Measurements from ENCODE around the gene DGKG.

The DGKG gene

GRCh38 chr3:186173224-186173815, 188.7 kb downstream of the DGKG start:
- no peak for DNase-seq (ENCODE audit: low read depth in 2 of 2)

GRCh38 chr3:186172353-186172752, 189.7 kb downstream of the DGKG start:
- no peak for DNase-seq (ENCODE audit: low read depth in 2 of 2)

- no peak for DNase-seq (ENCODE audit: low read depth in 2 of 2)
These were observed 190.5 kb downstream of the DGKG start for GRCh38 chr3:186171521-186171920.

GRCh38 chr3:186170516-186170915, 191.5 kb downstream of the DGKG start:
- DNase-seq (ENCODE audit: low read depth in 2 of 2), result no peak

- DNase-seq (ENCODE audit: low read depth in 2 of 2), result no peak
These were observed 192.7 kb downstream of the DGKG start for GRCh38 chr3:186169379-186169778.

- no peak for DNase-seq (ENCODE audit: low read depth in 2 of 2)
These were observed 193.1 kb downstream of the DGKG start for GRCh38 chr3:186168976-186169375.

- no peak for DNase-seq (ENCODE audit: low read depth in 2 of 2)
These were observed 194.2 kb downstream of the DGKG start for GRCh38 chr3:186167646-186168395.

- no peak for DNase-seq (ENCODE audit: low read depth in 2 of 2)
These were observed 195.3 kb downstream of the DGKG start for GRCh38 chr3:186166491-186167288.

GRCh38 chr3:186166036-186166435, 196.0 kb downstream of the DGKG start:
- no peak for DNase-seq (ENCODE audit: low read depth in 2 of 2)

- DNase-seq (ENCODE audit: low read depth in 2 of 2), result no peak
These were observed 196.7 kb downstream of the DGKG start for GRCh38 chr3:186165331-186165730.

GRCh38 chr3:186164696-186165095, 197.3 kb downstream of the DGKG start:
- no peak for DNase-seq (ENCODE audit: low read depth in 2 of 2)

- no peak for DNase-seq (ENCODE audit: low read depth in 2 of 2)
These were observed 199.8 kb downstream of the DGKG start for GRCh38 chr3:186162221-186162620.

GRCh38 chr3:186160691-186161243, 201.3 kb downstream of the DGKG start:
- no peak for DNase-seq (ENCODE audit: low read depth in 2 of 2)

GRCh38 chr3:186154641-186155040, 207.4 kb downstream of the DGKG start:
- DNase-seq (ENCODE audit: low read depth in 2 of 2), result no peak

GRCh38 chr3:186152889-186153292, 209.1 kb downstream of the DGKG start:
- DNase-seq (ENCODE audit: low read depth in 2 of 2), result no peak

- DNase-seq (ENCODE audit: low read depth in 2 of 2), result no peak
These were observed 209.7 kb downstream of the DGKG start for GRCh38 chr3:186152361-186152798.

- DNase-seq (ENCODE audit: low read depth in 2 of 2), result no peak
These were observed 210.7 kb downstream of the DGKG start for GRCh38 chr3:186151077-186151971.

GRCh38 chr3:186150041-186150830, 211.8 kb downstream of the DGKG start:
- DNase-seq (ENCODE audit: low read depth in 2 of 2), result no peak

GRCh38 chr3:186149319-186149960, 212.6 kb downstream of the DGKG start:
- no peak for DNase-seq (ENCODE audit: low read depth in 2 of 2)

GRCh38 chr3:186144257-186144656, 217.8 kb downstream of the DGKG start:
- no peak for DNase-seq (ENCODE audit: low read depth in 2 of 2)

Data from fibroblast of skin of left biceps (primary cell).